Gastrocnemius medialis (tissue), 4 donors: ENCODE measurements around the gene AIFM3.

Experiments
- CTCF ChIP-seq, 5 experiments: fragments of 450-650 bp in 3 of 5; fragments of 200-600 bp in 2 of 5; sonication (generic) in 2 of 5; IDR thresholded peaks in 4 of 5; conservative IDR thresholded peaks in 1 of 5; 1 replicate in 4 of 5; 2 replicates in 1 of 5; pipeline ENCODE4 v1.5.1; 2016 to 2019; ENCODE audit warnings: antibody characterized with exemption in 5 of 5, mild to moderate bottlenecking in 3 of 5, moderate library complexity in 3 of 5
- POLR2A ChIP-seq, 2 donors: fragments of 450-650 bp; IDR thresholded peaks; one replicate each; pipeline ENCODE4 v1.6.1; 2017; ENCODE audit warnings: antibody characterized with exemption in 2 of 2, mild to moderate bottlenecking in 2 of 2, moderate library complexity in 2 of 2

DNA sequence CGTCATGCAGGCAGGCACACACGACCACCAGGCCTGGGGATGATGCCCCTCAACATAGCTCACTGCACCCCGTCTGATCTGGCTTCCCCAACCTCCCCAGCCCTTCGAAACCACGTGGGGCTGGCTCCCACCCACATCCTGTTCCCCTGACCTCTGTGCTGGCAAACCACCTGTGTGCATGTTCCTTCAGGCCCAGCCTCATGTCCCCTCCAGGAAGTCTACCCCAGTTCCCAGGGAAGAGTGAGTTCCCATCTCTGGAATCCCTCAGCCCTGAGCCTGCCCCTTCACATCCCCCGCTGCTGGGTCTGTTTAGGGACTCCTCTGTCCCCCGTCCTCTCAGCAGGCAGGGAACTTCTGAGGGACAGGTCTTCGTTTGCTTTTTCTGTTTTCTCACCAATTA is 58.2 kb downstream of the AIFM3 start:
- TF ChIP-seq CTCF (IDR thresholded peaks at IDR 0.05 in 4 of 5, conservative IDR thresholded peaks at IDR 0.05 in 1 of 5) = no peak
- TF ChIP-seq POLR2A (IDR thresholded peaks at IDR 0.05) = no peak
